NCI-H1092 (cell line): ENCODE results near the gene EXD2.
A peak's percentile ranks its signal among the peaks of the same experiment; 100 is the strongest.
"Not testable (repeated sequence)": the region's sequence is repeated elsewhere in the genome, so short reads cannot be mapped to it uniquely, and the experiment has no call there.

Experiments
- DNase-seq: peaks from one replicate; lab custom pipeline; 2025; lab: John Stamatoyannopoulos, UW

The EXD2 gene, protein sequence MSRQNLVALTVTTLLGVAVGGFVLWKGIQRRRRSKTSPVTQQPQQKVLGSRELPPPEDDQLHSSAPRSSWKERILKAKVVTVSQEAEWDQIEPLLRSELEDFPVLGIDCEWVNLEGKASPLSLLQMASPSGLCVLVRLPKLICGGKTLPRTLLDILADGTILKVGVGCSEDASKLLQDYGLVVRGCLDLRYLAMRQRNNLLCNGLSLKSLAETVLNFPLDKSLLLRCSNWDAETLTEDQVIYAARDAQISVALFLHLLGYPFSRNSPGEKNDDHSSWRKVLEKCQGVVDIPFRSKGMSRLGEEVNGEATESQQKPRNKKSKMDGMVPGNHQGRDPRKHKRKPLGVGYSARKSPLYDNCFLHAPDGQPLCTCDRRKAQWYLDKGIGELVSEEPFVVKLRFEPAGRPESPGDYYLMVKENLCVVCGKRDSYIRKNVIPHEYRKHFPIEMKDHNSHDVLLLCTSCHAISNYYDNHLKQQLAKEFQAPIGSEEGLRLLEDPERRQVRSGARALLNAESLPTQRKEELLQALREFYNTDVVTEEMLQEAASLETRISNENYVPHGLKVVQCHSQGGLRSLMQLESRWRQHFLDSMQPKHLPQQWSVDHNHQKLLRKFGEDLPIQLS

DNA sequence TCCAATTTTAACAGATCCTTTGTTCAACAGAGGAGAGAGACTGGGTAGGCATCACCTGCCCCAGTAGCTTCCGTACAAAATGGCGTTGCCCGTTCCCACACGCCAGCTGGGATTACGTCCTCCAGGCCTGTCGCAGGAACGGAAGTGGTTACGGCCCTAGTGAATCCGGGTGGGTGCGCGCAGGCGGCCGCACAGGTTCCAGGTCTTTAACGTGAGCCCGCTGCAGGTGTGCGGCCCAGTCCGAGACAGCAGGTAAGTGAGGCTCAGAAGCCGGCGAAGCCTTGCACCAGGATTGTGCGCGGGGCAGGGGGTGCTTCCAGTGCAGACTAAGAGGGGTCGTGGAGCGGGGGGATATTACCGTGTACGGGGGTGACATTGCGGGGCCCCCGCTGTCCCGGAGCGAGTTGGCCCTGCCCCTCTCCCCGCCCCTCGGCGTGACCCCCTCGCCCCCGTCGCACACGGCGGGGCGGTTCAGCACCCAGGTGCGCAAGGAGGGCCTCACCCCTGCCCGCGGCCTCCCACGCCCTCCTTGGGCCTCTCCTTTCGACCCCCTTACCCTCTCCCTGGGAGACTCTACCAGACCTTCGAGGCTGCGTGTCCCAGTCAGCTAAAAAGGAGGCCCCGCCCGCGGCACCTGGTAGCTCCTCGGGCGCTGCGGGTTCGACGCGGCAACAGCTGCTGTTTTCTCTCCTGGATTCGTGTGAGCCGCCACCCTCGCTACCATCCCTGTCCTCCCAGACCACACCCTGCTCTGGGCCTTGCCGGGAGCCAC lies at the start of gene EXD2:
Gene EXD2 (plus strand): TSS at position 159 of the 772 bp plus-strand sequence. CDS start 17,973 bp downstream, outside the sequence.
- DNase-seq, result peak; percentile 96

DNA sequence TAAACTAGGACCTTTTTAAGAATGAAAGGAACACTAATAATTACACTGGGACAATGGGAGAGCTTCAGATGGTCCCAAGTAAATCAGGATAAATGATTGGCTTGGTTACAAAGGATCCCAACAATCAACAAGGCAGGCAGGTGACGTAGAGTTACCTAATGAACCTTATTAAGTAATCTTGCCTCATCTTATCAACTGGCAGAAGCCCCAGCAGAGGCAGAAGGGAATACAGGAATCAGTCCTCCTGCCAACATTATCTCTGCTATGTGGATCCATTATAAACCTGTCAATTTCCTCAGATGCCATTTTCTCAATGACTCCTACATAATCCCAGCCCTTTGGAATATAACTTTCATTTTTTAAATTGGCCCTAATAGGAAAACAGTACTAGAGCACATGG lies 49.7 kb upstream of the EXD2 start:
- DNase-seq, result no peak

DNA sequence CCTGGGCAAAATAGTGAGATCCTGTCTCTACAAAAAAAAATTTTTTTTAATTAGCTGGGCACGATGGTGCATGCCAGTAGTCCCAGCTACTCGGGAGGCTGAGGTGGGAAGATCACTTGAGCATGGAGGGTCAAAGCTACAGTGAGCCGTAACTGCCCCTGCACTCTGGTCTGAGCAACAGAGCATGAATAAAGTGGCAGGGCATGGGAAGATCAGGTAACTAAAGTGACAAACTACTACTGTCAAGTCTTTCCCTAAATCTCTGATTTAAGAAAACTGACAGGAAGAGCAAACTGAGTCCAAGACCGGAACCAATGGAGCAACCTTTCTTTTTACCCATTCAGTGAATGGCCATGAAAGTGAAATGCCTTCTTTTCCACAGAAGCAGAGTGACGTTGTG lies 49.2 kb upstream of the EXD2 start:
- DNase-seq, result no peak

DNA sequence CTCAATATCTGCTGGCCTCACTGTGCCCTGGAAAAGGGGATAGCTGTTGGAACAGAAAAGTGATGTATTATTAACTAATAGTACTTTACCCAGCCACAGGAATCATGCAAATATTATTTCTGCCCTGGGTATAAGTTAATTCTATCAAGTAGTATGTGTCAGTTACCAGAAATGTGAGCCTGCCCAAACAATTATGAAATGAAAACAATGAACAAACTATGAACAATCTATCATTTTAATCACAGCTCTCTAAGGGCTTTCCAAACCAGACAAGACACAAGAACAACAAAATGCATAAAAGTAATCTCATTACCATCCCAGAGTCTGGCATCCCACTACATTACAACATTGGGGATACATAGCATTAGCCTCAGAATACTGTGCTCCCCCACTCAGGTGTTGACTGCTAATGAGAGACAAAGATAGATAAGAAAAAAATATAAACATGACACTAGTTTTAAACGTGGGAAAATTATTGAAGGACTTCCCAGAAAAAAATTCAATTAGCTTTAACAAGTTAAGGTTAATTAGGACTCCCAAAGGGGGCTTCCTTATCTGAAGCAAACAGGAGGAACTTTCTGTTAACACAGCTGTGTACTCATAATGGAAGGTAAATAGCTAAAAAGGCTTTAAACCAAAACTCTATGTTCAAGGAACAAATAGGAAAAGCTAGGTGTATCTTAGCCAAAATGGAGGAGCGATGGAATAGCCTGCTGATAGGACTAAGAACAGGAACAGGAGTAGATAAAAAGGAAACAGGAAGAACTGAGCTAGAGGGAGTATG lies 41.6 kb upstream of the EXD2 start:
- DNase-seq, result no peak

DNA sequence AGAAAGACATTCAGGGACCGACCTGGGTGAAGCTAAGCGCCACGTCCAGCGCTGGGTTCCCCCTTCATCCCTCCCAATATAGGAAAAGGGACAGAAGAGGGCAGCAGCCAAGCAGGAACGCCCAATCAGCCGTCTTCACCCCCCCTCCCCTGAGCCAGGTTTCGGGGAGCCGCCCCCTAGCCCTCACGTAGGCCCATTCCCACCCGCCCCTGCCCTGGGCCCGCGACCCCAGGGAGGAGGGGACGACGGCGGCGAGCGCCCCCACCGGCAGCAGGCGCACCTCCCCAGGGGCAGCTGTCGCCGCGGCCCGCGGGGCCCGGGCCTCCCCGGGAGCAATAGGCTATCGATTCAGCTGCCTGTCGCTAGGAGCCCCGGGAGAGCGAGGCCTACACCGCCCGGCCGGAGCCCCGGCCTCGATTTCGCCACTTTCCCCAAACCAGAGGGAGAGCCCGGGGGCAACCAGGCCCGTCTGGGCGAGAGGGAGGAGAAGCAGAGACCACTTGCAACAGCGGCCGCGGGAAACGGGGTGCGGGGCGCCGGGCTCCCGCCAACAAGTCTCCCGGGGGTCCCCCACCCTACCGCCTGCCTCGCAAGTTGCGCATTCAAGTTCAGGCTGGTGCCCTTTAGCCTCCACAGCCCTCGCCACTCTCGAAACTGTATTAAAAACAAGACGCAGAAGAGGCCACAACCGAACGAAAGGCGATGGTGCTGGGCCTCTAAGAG lies 39.7 kb upstream of the EXD2 start:
- DNase-seq, result peak; percentile 65

DNA sequence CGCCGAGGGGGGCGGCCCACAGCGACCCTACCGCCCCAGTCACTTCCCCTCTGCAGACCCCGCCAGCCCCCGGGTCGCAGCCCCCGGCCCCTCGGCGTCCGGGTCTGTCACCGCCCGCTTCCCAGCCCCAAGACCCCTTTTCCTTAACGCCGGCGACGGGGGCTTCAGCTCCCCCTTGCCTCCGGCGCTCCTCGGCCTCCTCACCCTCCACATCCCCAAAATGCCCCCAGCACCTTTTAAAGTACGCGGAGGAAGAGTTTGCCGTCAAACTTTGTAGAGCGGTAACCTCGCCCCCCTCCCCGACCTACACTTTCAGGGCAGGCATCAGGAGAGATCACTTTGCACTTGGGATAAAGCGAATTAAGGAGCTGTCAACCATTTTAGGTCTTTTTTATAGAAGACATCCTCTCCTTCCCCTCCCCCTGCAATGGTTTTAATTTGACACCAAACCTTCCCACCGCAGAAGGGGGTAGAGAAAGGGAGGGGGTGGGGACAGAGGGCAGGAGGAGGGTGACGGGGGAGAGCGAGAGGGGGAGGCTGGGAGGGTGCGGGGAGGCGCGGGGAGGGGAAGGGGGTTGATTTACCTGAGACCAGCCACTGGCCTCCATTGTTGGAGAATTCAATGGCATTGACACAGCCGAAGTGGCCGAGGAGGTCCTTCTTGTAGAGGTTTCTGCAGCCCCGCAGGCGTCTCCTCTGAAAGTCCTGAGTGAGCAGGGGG lies 39.0 kb upstream of the EXD2 start:
- DNase-seq, result peak; percentile 21

DNA sequence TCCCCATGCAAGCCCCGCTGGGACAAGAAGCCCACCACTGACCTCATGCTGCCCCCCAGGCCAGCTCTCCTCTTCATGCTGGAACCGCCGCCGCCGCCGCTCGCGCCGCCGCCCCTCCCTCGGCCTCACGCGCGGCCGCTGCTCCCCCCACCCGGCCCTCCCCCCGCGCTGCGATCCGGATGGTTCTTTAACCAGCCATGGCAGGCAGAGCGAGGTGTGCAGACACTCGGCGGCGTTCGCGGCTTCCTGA lies 38.5 kb upstream of the EXD2 start, which contains the start of gene DCAF5:
Gene DCAF5 (minus strand): TSS at position 218 of the 250 bp plus-strand sequence. CDS start 141 bp downstream, at position 77.
- no peak for DNase-seq

DNA sequence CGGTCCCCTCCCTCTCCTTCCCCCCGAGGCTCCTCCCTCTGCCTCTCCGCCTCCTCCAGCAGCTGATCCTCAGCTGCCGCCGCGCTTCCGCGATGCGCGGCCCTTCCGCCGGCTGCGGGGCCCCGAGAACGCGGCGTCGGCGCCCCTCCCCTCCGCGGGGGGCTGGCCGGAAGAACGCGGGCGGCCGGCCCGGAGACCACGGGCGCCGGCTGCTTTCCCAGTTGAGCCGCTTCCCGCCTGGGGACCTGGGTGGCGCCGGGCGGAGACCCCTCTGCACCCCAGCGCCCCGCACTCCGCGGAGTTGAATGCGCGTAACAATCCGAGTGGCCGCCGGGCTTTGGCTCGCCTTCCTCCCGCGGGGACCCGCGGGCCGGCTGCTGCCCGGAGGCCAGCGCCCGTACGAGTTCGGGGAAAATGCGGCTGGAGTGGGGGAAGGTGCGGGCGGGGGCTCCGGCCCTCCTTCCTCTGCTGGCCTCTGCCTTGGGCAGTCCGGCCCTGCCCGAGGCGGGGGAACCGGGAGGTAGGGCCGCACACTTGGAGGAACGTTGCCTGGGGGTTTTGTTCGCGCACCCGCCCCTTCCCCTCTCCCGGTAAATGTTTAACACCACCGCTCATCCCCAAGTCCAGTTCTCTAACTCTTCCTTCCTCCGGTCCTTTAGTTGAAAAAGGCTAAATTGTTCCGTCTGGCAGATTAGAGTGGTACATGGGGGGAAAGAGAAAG lies 38.0 kb upstream of the EXD2 start:
- peak; percentile 88 for DNase-seq

DNA sequence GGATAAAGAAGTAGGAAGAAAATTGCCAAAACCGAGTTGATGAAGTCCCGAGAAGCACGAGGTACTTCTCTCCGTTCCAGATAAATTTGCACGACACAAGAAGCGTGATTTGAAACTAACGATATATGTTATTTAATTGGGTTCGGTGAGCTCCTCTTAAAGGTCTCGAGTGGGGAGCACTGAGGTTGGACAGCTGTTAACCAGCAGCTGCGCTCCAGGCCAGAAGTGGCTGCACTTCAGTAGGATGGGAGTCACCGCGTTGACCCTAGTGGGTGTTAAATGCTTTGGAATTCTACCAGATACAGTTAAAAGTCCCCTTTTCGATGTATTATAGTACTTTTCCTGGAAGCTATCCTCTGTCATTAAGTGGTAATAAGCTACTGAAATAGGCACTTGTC lies 37.4 kb upstream of the EXD2 start:
- peak; percentile 45 for DNase-seq

DNA sequence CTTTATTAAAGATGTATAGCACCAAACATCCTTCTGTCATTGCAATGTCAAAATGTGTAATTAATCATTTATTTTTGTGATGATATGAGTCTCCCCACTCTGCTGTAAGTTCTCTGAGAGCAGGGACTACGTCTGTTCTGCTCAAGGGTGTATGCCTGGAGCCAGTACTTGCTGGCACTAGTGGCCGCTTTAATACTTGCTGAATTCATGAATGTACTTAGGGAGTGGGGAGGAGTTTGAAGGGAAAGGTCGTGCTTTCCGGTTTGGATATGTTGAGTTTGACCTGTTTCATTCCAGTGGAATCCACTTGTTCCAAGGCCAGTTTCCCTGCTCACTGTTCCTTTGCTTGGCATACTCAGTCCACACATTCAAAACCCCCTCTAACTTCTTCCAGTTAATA lies 36.5 kb upstream of the EXD2 start:
- DNase-seq, result no peak

DNA sequence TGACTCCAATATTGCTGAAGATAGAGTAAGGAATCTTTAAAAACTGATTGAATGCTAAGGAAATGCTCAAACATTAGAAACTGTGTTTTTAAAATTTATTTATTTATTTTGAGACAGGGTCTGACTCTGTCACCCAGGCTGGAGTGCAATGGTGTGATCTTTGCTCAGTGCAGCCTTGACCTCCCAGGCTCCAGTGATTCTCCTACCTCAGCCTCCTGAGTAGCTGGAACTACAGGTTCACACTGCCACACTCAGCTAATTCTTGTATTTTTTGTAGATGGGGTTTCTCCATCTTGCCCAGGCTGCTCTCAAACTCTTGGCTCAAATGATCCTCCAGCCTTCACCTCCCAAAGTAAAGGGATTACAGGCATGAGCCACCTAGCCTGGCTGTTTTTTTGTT lies 35.1 kb upstream of the EXD2 start:
- DNase-seq, result no peak

DNA sequence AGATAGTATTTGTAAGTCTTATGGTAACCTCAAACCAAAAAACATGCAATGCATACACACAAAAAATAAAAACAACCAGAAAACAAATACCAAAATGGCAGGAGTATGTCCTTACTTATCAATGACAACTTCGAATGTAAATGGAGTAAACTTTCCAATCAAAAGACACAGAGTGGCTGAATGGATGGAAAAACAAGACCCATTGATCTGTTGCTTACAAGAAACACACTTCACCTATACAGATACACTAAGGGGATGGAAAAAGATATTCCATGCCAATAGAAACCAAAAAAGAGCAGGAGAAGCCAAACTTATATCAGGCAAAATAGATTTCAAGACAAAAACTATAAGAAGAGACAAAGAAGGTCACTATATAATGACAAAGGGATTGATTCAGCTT lies 29.7 kb upstream of the EXD2 start:
- DNase-seq, result no peak

DNA sequence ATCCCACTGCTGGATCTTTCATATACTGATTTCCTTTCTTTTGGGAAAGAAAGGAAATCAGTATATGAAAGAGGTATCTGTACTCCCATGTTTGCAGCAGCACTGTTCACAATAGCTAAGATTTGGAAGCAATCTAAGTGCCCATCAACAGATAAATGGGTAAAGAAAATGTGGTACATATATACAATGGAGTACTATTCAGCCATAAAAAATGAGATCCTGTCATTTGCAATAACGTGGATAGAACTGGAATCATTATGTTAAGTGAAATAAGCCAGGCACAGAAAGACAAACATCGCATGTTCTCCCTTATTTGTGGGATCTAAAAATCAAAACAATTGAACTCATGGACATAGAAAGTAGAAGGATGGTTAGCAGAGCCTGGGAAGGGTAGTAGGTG lies 25.5 kb upstream of the EXD2 start:
- not testable (repeated sequence) for DNase-seq

DNA sequence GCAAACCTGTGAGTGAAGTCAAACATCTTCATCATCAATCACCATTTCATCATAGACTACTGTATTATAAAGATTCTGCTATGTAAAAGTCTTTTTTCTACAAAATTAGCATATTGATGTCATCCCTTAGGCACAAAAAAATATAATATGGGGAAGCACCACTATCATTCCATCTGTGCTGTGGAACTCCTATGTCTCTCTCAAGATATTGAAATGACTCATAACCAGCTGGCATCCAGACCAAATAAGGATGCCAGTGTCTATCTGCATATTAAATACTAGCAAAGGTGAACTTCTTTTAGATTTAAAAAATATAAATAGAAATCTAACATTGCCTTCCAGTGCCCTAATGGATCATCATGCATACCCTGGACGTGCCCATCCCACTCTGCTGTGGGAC lies 20.5 kb upstream of the EXD2 start:
- DNase-seq, result no peak

DNA sequence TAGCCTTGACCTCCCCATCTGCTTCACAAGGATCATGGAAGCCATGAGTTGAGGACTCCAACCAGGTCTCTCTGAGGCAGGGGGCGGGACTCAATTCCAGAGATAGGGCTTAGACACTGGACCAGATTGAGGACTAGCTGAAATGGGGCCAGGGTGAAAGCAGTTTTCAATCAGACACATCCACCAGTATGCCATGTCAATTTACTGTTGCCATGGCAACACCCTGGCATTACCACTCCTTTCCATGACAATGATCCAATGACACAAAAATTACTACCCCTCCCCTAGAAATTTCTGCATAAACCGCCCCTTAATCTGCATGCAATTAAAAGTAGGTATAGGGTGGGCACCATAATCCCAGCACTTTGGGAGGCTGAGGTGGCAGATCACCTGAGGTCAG lies 19.7 kb upstream of the EXD2 start:
- DNase-seq, result no peak

DNA sequence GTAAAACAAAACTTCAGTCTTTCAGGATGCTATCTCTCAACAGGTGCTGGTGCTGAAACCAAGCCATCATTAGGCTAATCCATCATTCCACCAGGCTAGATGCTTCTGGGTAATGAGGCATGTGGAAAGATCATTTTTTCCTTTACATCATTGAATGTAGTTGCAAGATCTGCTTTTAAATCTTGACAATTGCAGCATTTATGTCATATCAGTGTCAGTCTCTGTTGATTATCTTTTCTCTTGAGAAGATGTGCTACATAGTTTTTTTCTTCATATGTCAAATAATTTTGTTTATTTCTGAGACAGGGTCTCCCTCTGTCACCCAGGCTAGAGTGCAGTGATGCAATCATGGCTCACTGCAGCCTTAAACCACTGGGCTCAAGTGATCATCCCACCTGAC lies 16.2 kb upstream of the EXD2 start:
- DNase-seq, result no peak

DNA sequence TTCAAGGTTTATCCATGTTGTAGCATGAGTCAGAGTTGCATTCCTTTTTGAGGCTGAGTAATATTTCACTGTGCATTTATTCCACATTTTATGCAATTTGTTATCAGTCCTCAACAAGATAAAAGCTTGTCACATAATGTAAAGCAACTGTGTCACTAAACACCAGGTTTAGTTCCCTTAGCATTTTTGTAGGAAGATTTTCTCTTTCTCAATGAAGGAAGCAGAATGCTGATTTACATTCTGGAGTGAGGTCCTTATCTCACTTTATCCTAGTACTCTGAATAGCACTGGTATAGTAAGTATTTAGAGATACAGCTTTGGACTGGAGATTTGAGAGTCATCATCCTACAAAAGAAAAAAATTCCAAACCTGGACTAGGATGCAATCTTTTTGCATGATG lies 9.8 kb upstream of the EXD2 start:
- DNase-seq, result no peak

DNA sequence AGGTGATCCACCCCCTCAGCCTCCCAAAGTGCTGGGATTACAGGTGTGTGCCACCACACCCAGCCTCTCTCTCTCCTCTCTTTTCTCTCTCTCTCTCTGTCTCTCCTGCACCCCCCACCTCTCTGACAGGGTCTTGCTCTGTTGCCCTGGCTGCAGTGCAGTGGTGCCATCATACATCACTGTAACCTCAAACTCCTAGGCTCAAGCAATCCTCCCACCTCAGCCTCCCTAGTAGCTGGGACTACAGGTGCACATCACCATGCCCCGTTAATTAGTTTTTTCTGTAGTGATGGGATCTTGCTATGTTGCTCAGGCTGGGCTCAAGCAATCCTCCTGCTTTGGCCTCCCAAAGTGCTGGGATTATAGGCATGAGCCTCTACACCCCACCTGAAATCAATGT lies 8.7 kb upstream of the EXD2 start:
- not testable (repeated sequence) for DNase-seq

DNA sequence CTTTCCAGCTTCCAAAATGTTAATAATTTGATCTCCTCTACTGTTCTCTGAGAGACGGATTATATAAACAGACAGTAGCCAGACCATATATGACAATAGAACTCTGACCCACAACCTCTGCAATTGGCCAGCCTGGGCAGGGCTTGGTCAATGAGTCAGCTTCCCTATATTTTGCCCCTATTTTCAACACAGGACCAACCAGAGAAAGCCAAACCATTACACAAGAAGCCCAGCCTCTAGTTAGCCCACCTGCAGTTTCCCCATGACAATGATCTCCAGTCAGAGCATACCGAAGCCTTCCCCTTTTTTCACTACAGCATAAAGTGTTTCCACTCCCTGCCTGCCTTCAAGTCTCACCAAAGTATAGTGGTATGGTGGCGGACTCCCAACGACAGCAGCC lies 7.6 kb upstream of the EXD2 start:
- no peak for DNase-seq

DNA sequence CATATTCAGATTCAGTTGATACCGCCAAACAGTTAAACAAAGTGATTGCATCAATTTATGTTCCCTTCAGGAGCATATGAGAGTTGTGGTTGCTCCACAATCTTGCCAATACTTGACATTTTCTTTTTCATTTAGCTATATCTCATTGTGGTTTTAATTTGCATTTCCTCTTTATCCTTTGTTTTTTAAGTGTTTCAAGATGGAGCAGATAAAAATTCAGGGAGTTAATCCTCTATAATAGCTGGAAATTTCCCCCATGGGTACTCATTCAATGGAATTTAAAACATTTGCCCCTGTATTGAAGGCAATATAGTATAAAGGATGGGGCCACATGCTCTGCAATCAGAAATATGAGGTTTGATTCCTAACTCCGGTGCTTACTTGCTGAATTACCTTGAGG lies 1.1 kb upstream of the EXD2 start:
- no peak for DNase-seq
